Vagina (tissue), 2 donors: ENCODE data around the gene SLC8A1.

Experiments used
- CTCF ChIP-seq, 3 experiments: fragments of 450-650 bp in 2 of 3; fragments of 200-600 bp in 1 of 3; sonication (generic) in 1 of 3; IDR thresholded peaks; one replicate each; pipeline ENCODE4 v1.5.1; 2017 to 2019; ENCODE audit warnings: antibody characterized with exemption in 3 of 3, mild to moderate bottlenecking in 2 of 3, moderate library complexity in 2 of 3
- POLR2A ChIP-seq, 2 donors: fragments of 450-650 bp; IDR thresholded peaks; one replicate each; pipeline ENCODE4 v1.6.1; 2017; ENCODE audit warnings: antibody characterized with exemption in 2 of 2, mild to moderate bottlenecking in 2 of 2, moderate library complexity in 2 of 2

GRCh38 chr2:40346535-40347354 lies 105.1 kb downstream of the SLC8A1 start:
- TF ChIP-seq CTCF (IDR thresholded peaks at IDR 0.05) (no peak), POLR2A (IDR thresholded peaks at IDR 0.05) (no peak)
